ENCODE results near the gene BAIAP2L1. TPM values are rescaled to one million over a fixed set of nuclear protein-coding genes. Genes with fewer than 3 reads are reported as not detected.

The BAIAP2L1 gene
- total RNA-seq, 4 donors from 2014 or later = 15.3 to 28.2 (median 19.8) TPM

DNA sequence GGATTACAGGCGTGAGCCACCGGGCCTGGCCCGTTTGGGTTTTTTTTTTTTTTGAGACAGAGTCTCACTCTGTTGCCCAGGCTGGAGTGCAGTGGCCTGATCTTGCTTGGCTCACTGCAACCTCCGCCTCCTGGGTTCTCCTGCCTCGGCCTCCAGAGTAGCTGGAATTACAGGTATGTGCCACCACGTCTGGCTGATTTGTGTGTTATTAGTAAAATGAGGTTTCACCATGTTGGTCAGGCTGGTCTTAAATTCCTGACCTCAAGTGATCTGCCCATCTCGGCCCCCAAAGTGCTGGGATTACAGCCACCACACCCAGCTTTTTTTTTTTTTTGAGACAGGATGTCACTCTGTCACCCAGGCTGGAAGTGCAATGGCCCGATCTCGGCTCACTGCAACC, 5.9 kb upstream of the BAIAP2L1 start:
- Histone ChIP-seq H3K27me3 (no peaks in the 10 kb centered on the region), H3K4me1 (no peaks in the 10 kb centered on the region), H3K36me3 (no peaks in the 10 kb centered on the region), H3K27ac (no peak overlapping the region), H3K9me3 (no peaks in the 10 kb centered on the region), H3K4me3 (replicated peaks in 1 of 3) (no peak overlapping the region)
- intact Hi-C loops (cut with DNase I) = no loop called here
- no peak for TF ChIP-seq POLR2A (IDR thresholded peaks at IDR 0.05)
- TF ChIP-seq, protein P1, sequence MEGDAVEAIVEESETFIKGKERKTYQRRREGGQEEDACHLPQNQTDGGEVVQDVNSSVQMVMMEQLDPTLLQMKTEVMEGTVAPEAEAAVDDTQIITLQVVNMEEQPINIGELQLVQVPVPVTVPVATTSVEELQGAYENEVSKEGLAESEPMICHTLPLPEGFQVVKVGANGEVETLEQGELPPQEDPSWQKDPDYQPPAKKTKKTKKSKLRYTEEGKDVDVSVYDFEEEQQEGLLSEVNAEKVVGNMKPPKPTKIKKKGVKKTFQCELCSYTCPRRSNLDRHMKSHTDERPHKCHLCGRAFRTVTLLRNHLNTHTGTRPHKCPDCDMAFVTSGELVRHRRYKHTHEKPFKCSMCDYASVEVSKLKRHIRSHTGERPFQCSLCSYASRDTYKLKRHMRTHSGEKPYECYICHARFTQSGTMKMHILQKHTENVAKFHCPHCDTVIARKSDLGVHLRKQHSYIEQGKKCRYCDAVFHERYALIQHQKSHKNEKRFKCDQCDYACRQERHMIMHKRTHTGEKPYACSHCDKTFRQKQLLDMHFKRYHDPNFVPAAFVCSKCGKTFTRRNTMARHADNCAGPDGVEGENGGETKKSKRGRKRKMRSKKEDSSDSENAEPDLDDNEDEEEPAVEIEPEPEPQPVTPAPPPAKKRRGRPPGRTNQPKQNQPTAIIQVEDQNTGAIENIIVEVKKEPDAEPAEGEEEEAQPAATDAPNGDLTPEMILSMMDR (IDR thresholded peaks at IDR 0.05) = no peak
- 95 to 96% methylated on average over 9 of the region's 9 CpGs for WGBS, 2 donors
- no peak for DNase-seq

DNA sequence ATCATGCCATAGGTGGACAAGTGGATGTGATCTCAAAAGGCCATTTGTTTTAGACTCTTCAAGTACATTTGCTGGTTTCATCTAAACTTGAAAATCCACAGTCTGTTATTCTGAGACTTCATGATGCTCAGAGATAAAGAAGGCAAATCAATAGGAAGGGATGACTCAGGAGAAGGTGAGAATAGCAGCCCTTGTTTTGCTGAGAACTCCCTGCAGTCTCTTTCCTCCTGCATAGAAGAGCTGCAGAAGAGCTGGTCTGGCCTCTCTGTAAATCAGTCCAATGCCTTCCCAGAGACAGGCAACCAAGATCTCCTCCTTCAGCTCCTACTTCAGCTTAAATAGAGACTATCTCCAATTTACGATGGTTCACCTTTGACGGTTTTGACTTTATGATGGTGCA, 4.0 kb upstream of the BAIAP2L1 start:
- no peak for DNase-seq
- Histone ChIP-seq H3K27ac (no peak overlapping the region), H3K4me3 (replicated peaks in 1 of 3) (no peak overlapping the region), H3K4me1 (no peaks in the 10 kb centered on the region), H3K27me3 (no peaks in the 10 kb centered on the region), H3K9me3 (no peaks in the 10 kb centered on the region), H3K36me3 (no peaks in the 10 kb centered on the region)
- 84 to 89% methylated on average over 2 of the region's 2 CpGs for WGBS, 2 donors
- intact Hi-C loops (cut with DNase I) = loop anchor here (5.0 kb wide), 1 partner anchor 113 kb away; no protein-coding TSS in a partner anchor
- TF ChIP-seq, protein P1 (IDR thresholded peaks at IDR 0.05) = no peak
- no peak for TF ChIP-seq POLR2A (IDR thresholded peaks at IDR 0.05)

DNA sequence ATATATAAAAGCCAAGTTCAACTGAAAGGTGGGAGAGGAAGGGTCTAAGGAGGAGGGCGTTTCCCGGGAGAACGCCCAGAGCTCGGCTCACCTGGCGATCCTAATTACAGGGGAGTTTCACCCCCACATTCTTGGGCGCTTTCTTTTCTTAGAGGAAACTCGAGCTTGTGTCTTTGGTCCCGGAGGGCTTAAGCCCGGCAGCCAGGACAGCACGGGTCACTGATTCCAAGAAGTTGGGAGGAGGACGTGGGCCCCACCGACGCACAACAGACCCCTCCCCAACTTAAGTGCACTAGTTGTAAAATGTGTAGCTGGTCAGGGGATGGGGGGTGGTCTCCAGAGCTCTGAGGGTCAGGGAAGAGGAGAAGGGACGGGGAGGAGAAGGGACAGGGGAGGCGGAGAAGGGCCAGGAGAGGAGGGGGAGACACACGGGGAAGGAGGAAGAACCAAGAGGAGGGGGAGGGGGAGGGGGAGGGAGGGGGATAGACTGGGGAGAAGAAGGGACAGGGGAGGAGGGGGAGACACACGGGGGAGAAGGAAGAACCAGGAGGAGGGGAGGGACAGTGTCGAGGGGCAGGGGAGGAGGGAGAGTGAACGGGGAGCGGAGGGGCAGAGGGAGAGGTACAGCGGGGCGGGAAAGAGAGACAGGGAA, 874 bp downstream of the BAIAP2L1 start:
- intact Hi-C loops (cut with DNase I) = loop anchor here (5.0 kb wide), 1 partner anchor 108 kb away; no protein-coding TSS in a partner anchor

DNA sequence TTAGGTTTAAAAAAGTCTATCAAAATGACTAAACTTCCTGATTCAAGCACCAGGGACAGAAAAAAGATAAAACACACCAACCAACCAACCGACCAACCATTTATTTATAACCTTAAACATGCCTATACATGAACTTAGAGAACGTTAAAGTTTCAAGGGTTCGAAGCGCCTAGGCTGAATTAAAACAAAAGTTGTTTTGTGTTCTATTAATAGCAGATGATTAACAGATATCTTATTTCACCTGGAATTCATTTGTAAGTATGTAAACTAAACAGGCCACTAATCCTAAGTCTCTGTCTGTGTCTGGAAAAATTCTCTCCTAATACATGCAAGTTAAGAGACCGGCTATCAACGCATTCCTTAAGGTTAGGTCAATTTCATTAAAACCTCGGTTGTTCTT, 1.4 kb downstream of the BAIAP2L1 start:
- WGBS, 2 donors = 20 to 22% methylated on average over 7 of the region's 7 CpGs
- Histone ChIP-seq H3K9me3 (no peaks in the 10 kb centered on the region), H3K36me3 (no peaks in the 10 kb centered on the region), H3K4me1 (peaks cover 3 to 9% of the 10 kb centered on the region in 2 donors), H3K4me3 (replicated peaks in 1 of 3) (peak overlapping the region in 1 of 3 donors; percentile 31), H3K27me3 (no peaks in the 10 kb centered on the region), H3K27ac (peak overlapping the region; percentile 46 to 87 (median 72))
- intact Hi-C loops (cut with DNase I) = no loop called here
- no peak for DNase-seq
- no peak for TF ChIP-seq POLR2A (IDR thresholded peaks at IDR 0.05)
- TF ChIP-seq, protein P1 (IDR thresholded peaks at IDR 0.05) = no peak

More for the DNA sequence above, 874 bp downstream of the BAIAP2L1 start:
- Histone ChIP-seq H3K27ac (peak overlapping the region; percentile 46 to 87 (median 82)), H3K9me3 (no peaks in the 10 kb centered on the region), H3K36me3 (no peaks in the 10 kb centered on the region), H3K4me1 (peaks cover 3 to 9% of the 10 kb centered on the region in 2 donors), H3K4me3 (replicated peaks in 1 of 3) (peak overlapping the region in 2 of 3 donors; percentile 23 to 77), H3K27me3 (no peaks in the 10 kb centered on the region)
- peak; percentile 28 to 39 for DNase-seq
- TF ChIP-seq, protein P1 (IDR thresholded peaks at IDR 0.05) = no peak
- no peak for TF ChIP-seq POLR2A (IDR thresholded peaks at IDR 0.05)
- WGBS, 2 donors = 9 to 11% methylated on average over 18 to 21 of the region's 22 CpGs

Measured in thyroid gland (tissue), 4 donors.